ENCODE results near the gene PROM1.

The PROM1 gene

DNA sequence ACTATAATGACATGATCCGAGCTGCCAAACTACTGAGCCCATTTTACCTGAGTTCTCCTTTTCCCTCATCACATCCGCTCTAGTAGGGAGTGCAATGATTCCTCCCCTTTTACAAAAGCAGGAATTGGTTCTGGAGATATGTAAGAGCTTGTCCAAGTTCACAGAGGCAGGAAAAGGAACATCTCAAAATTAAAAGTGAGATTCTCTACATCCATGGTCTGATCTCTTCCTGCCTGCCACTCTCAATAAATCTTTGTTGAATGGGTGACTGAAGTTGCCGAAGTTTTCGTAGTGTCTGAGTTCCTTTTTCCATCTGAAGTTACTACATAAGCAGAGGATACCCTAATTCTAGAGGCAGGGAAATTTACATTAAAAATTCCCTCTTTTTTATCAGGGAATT, 145.2 kb downstream of the PROM1 start, which contains the start of gene FGFBP1:
TSS of gene FGFBP1 (minus strand) at position 101 of the 400 bp plus-strand sequence. CDS start 2,108 bp downstream, outside the sequence.
- H3K4me3 ChIP-seq (ENCODE audit: low read depth, low read length) = no peak within 1 kb of the TSS
- TF ChIP-seq, protein P1, sequence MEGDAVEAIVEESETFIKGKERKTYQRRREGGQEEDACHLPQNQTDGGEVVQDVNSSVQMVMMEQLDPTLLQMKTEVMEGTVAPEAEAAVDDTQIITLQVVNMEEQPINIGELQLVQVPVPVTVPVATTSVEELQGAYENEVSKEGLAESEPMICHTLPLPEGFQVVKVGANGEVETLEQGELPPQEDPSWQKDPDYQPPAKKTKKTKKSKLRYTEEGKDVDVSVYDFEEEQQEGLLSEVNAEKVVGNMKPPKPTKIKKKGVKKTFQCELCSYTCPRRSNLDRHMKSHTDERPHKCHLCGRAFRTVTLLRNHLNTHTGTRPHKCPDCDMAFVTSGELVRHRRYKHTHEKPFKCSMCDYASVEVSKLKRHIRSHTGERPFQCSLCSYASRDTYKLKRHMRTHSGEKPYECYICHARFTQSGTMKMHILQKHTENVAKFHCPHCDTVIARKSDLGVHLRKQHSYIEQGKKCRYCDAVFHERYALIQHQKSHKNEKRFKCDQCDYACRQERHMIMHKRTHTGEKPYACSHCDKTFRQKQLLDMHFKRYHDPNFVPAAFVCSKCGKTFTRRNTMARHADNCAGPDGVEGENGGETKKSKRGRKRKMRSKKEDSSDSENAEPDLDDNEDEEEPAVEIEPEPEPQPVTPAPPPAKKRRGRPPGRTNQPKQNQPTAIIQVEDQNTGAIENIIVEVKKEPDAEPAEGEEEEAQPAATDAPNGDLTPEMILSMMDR (IDR thresholded peaks at IDR 0.05; ENCODE audit: borderline replicate concordance, insufficient read depth, low read depth, low read length) = no peak

GRCh38 chr4:15938182-15938581, 145.6 kb downstream of the PROM1 start:
- no peak overlapping the region for H3K4me3 ChIP-seq (ENCODE audit: low read depth, low read length)

GRCh38 chr4:15936495-15936894, 147.3 kb downstream of the PROM1 start:
- H3K4me3 ChIP-seq (ENCODE audit: low read depth, low read length) = no peak overlapping the region
- TF ChIP-seq, protein P1 (IDR thresholded peaks at IDR 0.05; ENCODE audit: borderline replicate concordance, insufficient read depth, low read depth, low read length) = no peak

More at GRCh38 chr4:15938182-15938581, 145.6 kb downstream of the PROM1 start:
- TF ChIP-seq, protein P1 (IDR thresholded peaks at IDR 0.05; ENCODE audit: borderline replicate concordance, insufficient read depth, low read depth, low read length) = no peak

DNA sequence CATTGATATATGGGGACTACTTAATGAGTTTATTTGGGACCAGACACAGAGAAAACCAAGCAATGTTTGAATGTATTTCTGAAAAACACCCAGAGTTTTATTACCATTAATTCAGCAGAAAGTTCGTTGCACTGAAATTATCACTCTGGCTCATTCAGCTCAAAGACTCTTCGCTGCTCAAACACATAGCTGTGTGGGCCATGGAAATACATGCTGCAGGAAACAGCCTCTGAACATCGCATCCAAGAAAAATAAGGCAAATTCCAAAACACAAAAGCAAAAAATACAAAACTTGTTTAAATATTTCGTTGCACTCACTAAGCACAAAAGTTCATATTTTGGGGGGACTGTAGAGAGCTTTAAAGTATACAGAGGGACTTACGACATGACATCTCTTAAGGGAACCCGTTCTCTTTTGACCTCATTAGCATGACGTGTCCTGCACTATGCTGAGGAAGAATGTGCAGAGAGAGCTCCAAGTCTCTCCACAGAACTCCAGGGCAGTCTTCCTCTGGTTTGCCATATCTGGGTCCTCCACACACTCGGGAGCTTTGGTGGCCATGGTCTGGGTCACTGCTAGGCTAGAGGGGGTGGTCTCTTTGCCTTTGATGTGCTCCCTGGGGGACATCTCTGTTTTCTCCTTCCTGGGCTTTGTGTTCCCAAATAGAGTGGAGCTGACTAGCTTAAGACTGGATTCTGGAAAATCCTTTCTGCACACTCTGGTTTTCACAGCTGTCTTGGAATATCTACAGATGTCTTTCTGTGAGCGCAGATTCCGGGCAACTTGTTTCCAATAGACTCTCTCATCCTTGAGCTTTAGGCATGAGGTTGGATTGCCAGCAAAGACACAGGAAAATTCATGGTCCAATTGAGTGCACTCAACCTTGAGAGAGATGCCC, 148.1 kb downstream of the PROM1 start:
- H3K4me3 ChIP-seq (ENCODE audit: low read depth, low read length) = no peak overlapping the region
- TF ChIP-seq, protein P1 (IDR thresholded peaks at IDR 0.05; ENCODE audit: borderline replicate concordance, insufficient read depth, low read depth, low read length) = no peak

DNA sequence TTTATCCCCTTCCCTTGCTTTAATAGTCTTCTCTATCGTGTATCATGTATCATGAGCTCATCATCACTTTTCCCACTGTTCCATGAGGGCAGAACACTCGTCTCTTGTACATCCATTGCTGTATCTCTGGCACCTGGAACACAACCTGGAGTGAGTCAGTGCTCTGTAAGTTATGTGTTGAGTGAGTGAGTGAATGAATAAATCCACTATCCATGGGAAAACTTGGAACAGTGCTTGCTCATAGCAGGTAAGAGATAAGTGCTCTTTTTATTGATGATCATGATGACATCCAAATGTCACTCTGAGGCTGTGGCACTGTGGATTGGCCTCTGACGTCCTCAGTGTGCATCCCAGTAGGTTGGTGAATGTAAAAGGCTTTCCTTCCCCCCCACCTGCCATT, 149.6 kb downstream of the PROM1 start:
- H3K4me3 ChIP-seq (ENCODE audit: low read depth, low read length) = no peak overlapping the region
- TF ChIP-seq, protein P1 (IDR thresholded peaks at IDR 0.05; ENCODE audit: borderline replicate concordance, insufficient read depth, low read depth, low read length) = no peak

DNA sequence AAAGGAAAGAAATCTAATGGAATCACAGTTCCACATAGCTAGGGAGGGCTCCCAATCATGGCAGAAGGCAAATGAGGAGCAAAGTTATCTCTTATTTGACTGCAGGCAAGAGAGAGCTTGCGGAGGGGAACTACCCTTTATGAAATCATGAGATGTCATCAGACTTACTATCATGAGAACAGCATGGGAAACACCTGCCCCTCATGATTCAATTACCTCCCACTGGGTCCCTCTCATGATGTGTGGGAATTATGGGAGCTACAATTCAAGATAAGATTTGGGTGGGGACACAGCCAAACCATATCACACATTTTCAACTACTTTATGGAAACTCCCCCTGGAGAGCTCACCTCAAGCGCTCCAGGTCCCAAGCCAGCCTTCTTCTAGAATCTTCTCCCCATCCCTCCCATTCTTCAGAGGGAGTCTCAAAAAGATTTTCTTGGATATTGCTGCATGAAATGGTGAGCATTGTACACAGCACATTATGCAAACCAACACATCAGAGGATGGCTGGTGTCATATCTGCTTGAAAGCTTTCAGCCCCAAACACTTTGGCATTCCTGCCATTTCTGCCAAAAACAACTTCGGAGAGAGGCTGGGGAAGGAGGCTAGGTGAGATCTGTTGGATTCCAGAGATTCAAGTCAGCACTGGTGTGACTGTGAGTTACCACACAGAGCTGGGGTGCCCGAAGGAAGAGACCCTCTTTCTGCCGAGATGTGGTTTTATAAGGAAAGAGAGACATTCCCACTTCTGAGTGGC, 152.2 kb downstream of the PROM1 start:
- TF ChIP-seq, protein P1 (IDR thresholded peaks at IDR 0.05; ENCODE audit: borderline replicate concordance, insufficient read depth, low read depth, low read length) = no peak

More for the DNA sequence above, 152.2 kb downstream of the PROM1 start:
- no peak overlapping the region for H3K4me3 ChIP-seq (ENCODE audit: low read depth, low read length)

Data from GM12875 (cell line).